ENCODE results near the gene KLHDC7B. TPM values are rescaled to one million over a fixed set of nuclear protein-coding genes. Genes with fewer than 3 reads are reported as not detected.
"Not testable (repeated sequence)": the region's sequence is repeated elsewhere in the genome, so short reads cannot be mapped to it uniquely, and the experiment has no call there.

Gene KLHDC7B
- total and polyA plus RNA-seq, 8 donors = 0.03 to 0.73 (median 0.07) TPM; not detected in 3

- intact Hi-C loops (cut with DNase I) = no loop called here
- no peak for DNase-seq
- no peak for TF ChIP-seq CTCF (IDR thresholded peaks at IDR 0.05)
- no peak for ATAC-seq
- H3K27me3 ChIP-seq = no peaks in the 10 kb centered on the region
- H3K4me1 ChIP-seq = peaks cover 29 to 95% of the 10 kb centered on the region in 2 donors
- no peak overlapping the region for H3K4me3 ChIP-seq
- no peaks in the 10 kb centered on the region for H3K36me3 ChIP-seq
- peak overlapping the region; percentile 98 to 100 for H3K27ac ChIP-seq
- H3K9me3 ChIP-seq = no peaks in the 10 kb centered on the region
These were observed 7.9 kb upstream of the KLHDC7B start for GRCh38 chr22:50537765-50538164.

- Histone ChIP-seq H3K27ac (peak overlapping the region; percentile 98 to 100), H3K27me3 (no peaks in the 10 kb centered on the region), H3K4me3 (no peak overlapping the region), H3K9me3 (no peaks in the 10 kb centered on the region), H3K4me1 (peaks cover 29 to 95% of the 10 kb centered on the region in 2 donors), H3K36me3 (no peaks in the 10 kb centered on the region)
- no peak for DNase-seq
- TF ChIP-seq CTCF (IDR thresholded peaks at IDR 0.05) = no peak
- no peak for ATAC-seq
- intact Hi-C loops (cut with DNase I) = no loop called here
These were observed 5.3 kb upstream of the KLHDC7B start for GRCh38 chr22:50540381-50540780.

GRCh38 chr22:50541667-50542026, 4.1 kb upstream of the KLHDC7B start:
- peaks cover 29 to 95% of the 10 kb centered on the region in 2 donors for H3K4me1 ChIP-seq
- DNase-seq = peak in 2 of 4 donors; percentile 78 to 84
- H3K36me3 ChIP-seq; H3K9me3 ChIP-seq; H3K27me3 ChIP-seq; intact Hi-C loops (cut with DNase I): not testable (repeated sequence)
- ATAC-seq = peak; percentile 47
- peak overlapping the region in 1 of 2 donors; percentile 19 for H3K4me3 ChIP-seq
- H3K27ac ChIP-seq = peak overlapping the region; percentile 98 to 100

- intact Hi-C loops (cut with DNase I) = no loop called here
- Histone ChIP-seq H3K9me3 (no peaks in the 10 kb centered on the region), H3K4me3 (peak overlapping the region in 1 of 2 donors; percentile 19), H3K4me1 (peaks cover 29 to 89% of the 10 kb centered on the region in 2 donors), H3K27me3 (peaks cover 15 to 17% of the 10 kb centered on the region in 2 donors), H3K36me3 (no peaks in the 10 kb centered on the region), H3K27ac (peak overlapping the region; percentile 98 to 100)
- no peak for ATAC-seq
- no peak for TF ChIP-seq CTCF (IDR thresholded peaks at IDR 0.05)
- peak in 2 of 4 donors; percentile 67 to 86 for DNase-seq
These were observed 3.2 kb upstream of the KLHDC7B start for GRCh38 chr22:50542416-50542927.

GRCh38 chr22:50544078-50544745, 1.5 kb upstream of the KLHDC7B start:
- peaks cover 26 to 85% of the 10 kb centered on the region in 2 donors for H3K4me1 ChIP-seq
- peak; percentile 52 for ATAC-seq
- peak; percentile 51 to 57 for TF ChIP-seq CTCF (IDR thresholded peaks at IDR 0.05)
- peak overlapping the region in 1 of 2 donors; percentile 23 for H3K4me3 ChIP-seq
- H3K9me3 ChIP-seq = no peaks in the 10 kb centered on the region
- intact Hi-C loops (cut with DNase I) = no loop called here
- H3K27me3 ChIP-seq = peaks cover 29 to 31% of the 10 kb centered on the region in 2 donors
- peak; percentile 36 to 98 (median 82) for DNase-seq
- no peaks in the 10 kb centered on the region for H3K36me3 ChIP-seq
- H3K27ac ChIP-seq = peak overlapping the region; percentile 79 to 100

All from left lung (tissue), 10 donors.